Measurements from ENCODE around the gene TMEM238. TPM values are rescaled to one million over a fixed set of nuclear protein-coding genes. Genes with fewer than 3 reads are reported as not detected.
A peak's percentile ranks its signal among the peaks of the same experiment; 100 is the strongest.

The TMEM238 gene
- total RNA-seq, 1 donor from 2014 or later: 20.8 TPM

- DNase-seq (ENCODE audit: low spot score): no peak
Measured at GRCh38 chr19:55358493-55358892, 25.6 kb downstream of the TMEM238 start.

GRCh38 chr19:55355213-55355821 is 28.8 kb downstream of the TMEM238 start:
- DNase-seq (ENCODE audit: low spot score): no peak

GRCh38 chr19:55354698-55355212 is 29.3 kb downstream of the TMEM238 start, which contains the start of gene COX6B2:
COX6B2 (minus strand) TSS chr19:55354719; CDS start chr19:55354521, 198 bp downstream.
- DNase-seq (ENCODE audit: low spot score): no peak

GRCh38 chr19:55353803-55354697 is 30.0 kb downstream of the TMEM238 start:
- no peak for DNase-seq (ENCODE audit: low spot score)

- DNase-seq (ENCODE audit: low spot score): no peak
Measured at GRCh38 chr19:55353356-55353802, 30.7 kb downstream of the TMEM238 start.

- DNase-seq (ENCODE audit: low spot score): no peak
Measured at GRCh38 chr19:55352549-55353145, 31.4 kb downstream of the TMEM238 start.

- no peak for DNase-seq (ENCODE audit: low spot score)
Measured at GRCh38 chr19:55352040-55352439, 32.1 kb downstream of the TMEM238 start.

GRCh38 chr19:55350620-55351315 is 33.3 kb downstream of the TMEM238 start:
- DNase-seq (ENCODE audit: low spot score): no peak

GRCh38 chr19:55348317-55349034 is 35.6 kb downstream of the TMEM238 start:
- DNase-seq (ENCODE audit: low spot score): no peak

GRCh38 chr19:55347442-55348009 is 36.6 kb downstream of the TMEM238 start:
- no peak for DNase-seq (ENCODE audit: low spot score)

- DNase-seq (ENCODE audit: low spot score): no peak
Measured at GRCh38 chr19:55346725-55347441, 37.2 kb downstream of the TMEM238 start.

GRCh38 chr19:55345818-55346724 is 38.0 kb downstream of the TMEM238 start:
- no peak for DNase-seq (ENCODE audit: low spot score)

- no peak for DNase-seq (ENCODE audit: low spot score)
Measured at GRCh38 chr19:55345101-55345817, 38.8 kb downstream of the TMEM238 start.

- DNase-seq (ENCODE audit: low spot score): peak; percentile 72
Measured at GRCh38 chr19:55344444-55344843, 39.6 kb downstream of the TMEM238 start.

- DNase-seq (ENCODE audit: low spot score): no peak
Measured at GRCh38 chr19:55341595-55342531, 42.2 kb downstream of the TMEM238 start.

- DNase-seq (ENCODE audit: low spot score): no peak
Measured at GRCh38 chr19:55341171-55341588, 42.9 kb downstream of the TMEM238 start.

GRCh38 chr19:55340784-55341147 is 43.3 kb downstream of the TMEM238 start:
- DNase-seq (ENCODE audit: low spot score): no peak

Measured in ureter (tissue), 1 donor.